ENCODE data around the gene ASIP. TPM values are rescaled to one million over a fixed set of nuclear protein-coding genes. Genes with fewer than 3 reads are reported as not detected.

The ASIP gene
- total and polyA plus RNA-seq, 2 of the 13 experiments (the other 11 are each of a cell fraction or from before 2014, with no cell fraction given) = not detected

GRCh38 chr20:34310481-34311117 lies 69.4 kb downstream of the ASIP start (continued):
- no peak for TF ChIP-seq ZBTB40 (IDR thresholded peaks at IDR 0.05)
- TF ChIP-seq ZBTB40 (CRISPR knock-in tag; IDR thresholded peaks at IDR 0.05) = no peak; the same call in 1 of the 2 replicates
- TF ChIP-seq ATF7-NPFF (CRISPR knock-in tag; IDR thresholded peaks at IDR 0.05; ENCODE audit: low read depth) = no peak
- peak; percentile 35 for TF ChIP-seq MAF1 (CRISPR knock-in tag; IDR thresholded peaks at IDR 0.05; ENCODE audit: borderline replicate concordance)
- TF ChIP-seq PHF8 (CRISPR knock-in tag; IDR thresholded peaks at IDR 0.05) = peak; percentile 39
- TF ChIP-seq ZNF720 (CRISPR knock-in tag; IDR thresholded peaks at IDR 0.05) = 0 out of 2 replicates have a peak, but pooled peaks have one; percentile 27
- peak; percentile 68 for TF ChIP-seq GATA4 (IDR thresholded peaks at IDR 0.05; ENCODE audit: borderline replicate concordance, low read depth)
- peak; percentile 58; the same call in 1 of the 2 replicates for TF ChIP-seq ZFP36L1 (CRISPR knock-in tag; IDR thresholded peaks at IDR 0.05)
- peak; percentile 61 for TF ChIP-seq ZNF614 (CRISPR knock-in tag; IDR thresholded peaks at IDR 0.05; ENCODE audit: borderline replicate concordance)
- 0 out of 2 replicates have a peak, but pooled peaks have one; percentile 56 for TF ChIP-seq ZNF180 (CRISPR knock-in tag; IDR thresholded peaks at IDR 0.05; ENCODE audit: borderline replicate concordance, low read depth)
- no peak for TF ChIP-seq RARG (CRISPR knock-in tag; IDR thresholded peaks at IDR 0.05; ENCODE audit: low read depth)
- TF ChIP-seq POLR2A (IDR thresholded peaks at IDR 0.05; ENCODE audit: insufficient read depth in 1 of 2, low read depth in 2 of 2, low read length in 2 of 2) = peak in 1 of 2 experiments; percentile 1; a peak in 1 of 4 replicates
- 0 out of 2 replicates have a peak, but pooled peaks have one; percentile 27 for TF ChIP-seq TSC22D2 (CRISPR knock-in tag; IDR thresholded peaks at IDR 0.05; ENCODE audit: borderline replicate concordance)
- TF ChIP-seq ZFP41 (CRISPR knock-in tag; IDR thresholded peaks at IDR 0.05; ENCODE audit: borderline replicate concordance) = no peak
- TF ChIP-seq POLR2G (IDR thresholded peaks at IDR 0.05; ENCODE audit: low read depth, low read length) = no peak
- TF ChIP-seq TBX3 (IDR thresholded peaks at IDR 0.05; ENCODE audit: borderline replicate concordance) = peak; percentile 86
- TF ChIP-seq MYPOP (CRISPR knock-in tag; IDR thresholded peaks at IDR 0.05) = peak; percentile 2; the same call in 1 of the 2 replicates
- TF ChIP-seq KDM1A (CRISPR knock-in tag; IDR thresholded peaks at IDR 0.05) = no peak; the same call in 1 of the 2 replicates
- TF ChIP-seq SYNCRIP (IDR thresholded peaks at IDR 0.05; ENCODE audit: insufficient read depth, low read depth, low read length) = no peak
- TF ChIP-seq ZNF552 (CRISPR knock-in tag; IDR thresholded peaks at IDR 0.05; ENCODE audit: borderline replicate concordance) = no peak

Data from HepG2 (cell line).